ENCODE data around the gene ZNF20. TPM values are rescaled to one million over a fixed set of nuclear protein-coding genes. Genes with fewer than 3 reads are reported as not detected.
A peak's percentile ranks its signal among the peaks of the same experiment; 100 is the strongest.

ZNF20 gene
- total and polyA plus RNA-seq, 7 donors = 0.23 to 2.4 (median 0.49) TPM; not detected in 1

- peaks cover 0 to under 1% of the 10 kb centered on the region in 2 donors for H3K36me3 ChIP-seq (ENCODE audit: insufficient read depth in 1 of 2, low read depth in 1 of 2)
- no peaks in the 10 kb centered on the region for H3K4me1 ChIP-seq
- H3K4me3 ChIP-seq = no peak overlapping the region
- 31 to 34% (median 33%) methylated on average over 2 of the region's 2 CpGs for WGBS, 3 donors
- H3K27me3 ChIP-seq (ENCODE audit: insufficient read depth in 3 of 3, low read length in 2 of 3) = no peaks in the 10 kb centered on the region
- no peak for ATAC-seq
- H3K27ac ChIP-seq = no peak overlapping the region
- intact Hi-C loops (cut with DNase I) = no loop called here
- peak; percentile 22 for TF ChIP-seq CTCF (IDR thresholded peaks at IDR 0.05)
- no peak for DNase-seq
- peaks cover 13% of the 10 kb centered on the region for H3K9me3 ChIP-seq
These were observed 13.4 kb downstream of the ZNF20 start for GRCh38 chr19:12126707-12127106.

GRCh38 chr19:12117201-12117970 lies 22.8 kb downstream of the ZNF20 start:
- intact Hi-C loops (cut with DNase I) = no loop called here
- no peak for TF ChIP-seq CTCF (IDR thresholded peaks at IDR 0.05)
- ATAC-seq = no peak
- H3K4me1 ChIP-seq = no peaks in the 10 kb centered on the region
- DNase-seq = no peak
- 77 to 79% (median 78%) methylated on average over 32 to 33 of the region's 33 CpGs for WGBS, 3 donors
- H3K9me3 ChIP-seq = no peaks in the 10 kb centered on the region
- no peak overlapping the region for H3K27ac ChIP-seq
- no peak overlapping the region for H3K4me3 ChIP-seq
- peaks cover 4 to 8% of the 10 kb centered on the region in 2 donors for H3K36me3 ChIP-seq (ENCODE audit: insufficient read depth in 1 of 2, low read depth in 1 of 2)
- no peaks in the 10 kb centered on the region for H3K27me3 ChIP-seq (ENCODE audit: insufficient read depth in 3 of 3, low read length in 2 of 3)

GRCh38 chr19:12113121-12113520 lies 27.0 kb downstream of the ZNF20 start:
- Histone ChIP-seq H3K27me3 (ENCODE audit: insufficient read depth in 3 of 3, low read length in 2 of 3) (no peaks in the 10 kb centered on the region), H3K4me1 (no peaks in the 10 kb centered on the region), H3K4me3 (no peak overlapping the region), H3K9me3 (peaks cover 7% of the 10 kb centered on the region), H3K27ac (no peak overlapping the region), H3K36me3 (ENCODE audit: insufficient read depth in 1 of 2, low read depth in 1 of 2) (peaks cover 11 to 27% of the 10 kb centered on the region in 2 donors)
- no peak for ATAC-seq
- DNase-seq = no peak
- TF ChIP-seq CTCF (IDR thresholded peaks at IDR 0.05) = no peak
- intact Hi-C loops (cut with DNase I) = no loop called here
- WGBS, 3 donors = 84 to 88% (median 88%) methylated on average over 5 of the region's 5 CpGs

GRCh38 chr19:12112701-12113100 lies 27.4 kb downstream of the ZNF20 start:
- intact Hi-C loops (cut with DNase I) = no loop called here
- H3K4me1 ChIP-seq = no peaks in the 10 kb centered on the region
- H3K27me3 ChIP-seq (ENCODE audit: insufficient read depth in 3 of 3, low read length in 2 of 3) = no peaks in the 10 kb centered on the region
- peaks cover 11 to 27% of the 10 kb centered on the region in 2 donors for H3K36me3 ChIP-seq (ENCODE audit: insufficient read depth in 1 of 2, low read depth in 1 of 2)
- no peak for TF ChIP-seq CTCF (IDR thresholded peaks at IDR 0.05)
- H3K27ac ChIP-seq = no peak overlapping the region
- no peak overlapping the region for H3K4me3 ChIP-seq
- peaks cover 7% of the 10 kb centered on the region for H3K9me3 ChIP-seq
- 91 to 93% (median 92%) methylated on average over 8 of the region's 8 CpGs for WGBS, 3 donors
- no peak for DNase-seq
- no peak for ATAC-seq
